GM18502 (cell line): Measurements from ENCODE around the gene ERC2.

Experiments used
- ATAC-seq: cut with Tn5 transposase; IDR thresholded peaks from one replicate; pipeline ENCODE4 v1.9.1; 2021; ENCODE audit warnings: mild to moderate bottlenecking; ENCODE audit not compliant: unreplicated experiment, poor library complexity

Gene ERC2

DNA sequence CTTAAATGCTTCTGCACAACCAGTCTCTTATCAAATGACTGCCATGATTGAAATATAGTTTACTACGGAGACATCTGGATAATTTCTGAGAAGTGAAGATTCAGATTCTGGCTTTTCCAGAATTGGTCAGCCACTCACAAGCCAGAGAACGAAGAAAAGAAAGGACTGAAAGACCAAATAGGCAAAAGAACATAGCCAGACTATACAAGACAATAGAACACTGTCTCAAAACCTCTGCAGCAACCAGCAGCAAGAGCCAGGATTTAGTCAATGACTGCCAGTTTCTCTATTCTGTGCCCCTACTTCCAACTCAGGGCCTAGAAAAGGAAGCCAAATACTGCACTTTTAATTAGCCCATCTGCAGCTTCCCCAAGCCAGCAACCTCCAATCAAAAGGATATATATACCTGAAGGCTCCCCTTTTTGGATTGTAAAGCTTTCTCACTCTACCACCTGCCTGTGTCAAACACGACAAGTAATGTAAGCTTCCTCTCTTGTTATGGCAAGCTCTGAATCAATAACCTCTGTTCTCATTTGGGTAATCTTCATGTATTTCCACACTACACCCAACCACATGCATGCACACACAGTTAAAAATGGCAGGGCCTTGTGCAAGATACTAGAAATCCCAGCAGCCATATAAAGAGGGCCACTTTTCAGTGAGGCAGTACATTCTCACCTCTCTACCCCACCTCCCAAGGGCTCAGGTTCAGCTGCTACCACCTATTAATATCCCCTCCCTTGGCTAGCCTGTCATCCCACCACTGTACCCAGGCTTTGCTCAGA lies 97.1 kb downstream of the ERC2 start:
- no peak for ATAC-seq

DNA sequence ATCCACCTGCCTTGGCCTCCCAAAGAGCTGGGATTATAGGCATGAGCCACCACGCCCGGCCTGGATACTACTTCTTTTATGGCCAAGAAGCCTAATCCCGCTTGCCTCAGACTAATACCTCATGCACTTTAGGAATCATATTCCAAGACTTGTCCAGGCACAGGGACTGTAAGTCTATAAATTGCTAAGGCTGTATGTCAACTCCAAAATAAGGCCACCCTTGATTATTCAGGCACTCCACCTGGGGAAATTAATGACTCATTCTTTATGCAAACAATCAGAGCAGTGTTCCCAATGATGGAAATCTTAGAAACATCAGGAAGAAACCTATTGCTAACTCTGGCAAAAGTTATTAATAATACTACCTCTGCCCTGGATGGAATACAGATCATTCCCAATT lies 98.4 kb downstream of the ERC2 start:
- ATAC-seq: no peak

DNA sequence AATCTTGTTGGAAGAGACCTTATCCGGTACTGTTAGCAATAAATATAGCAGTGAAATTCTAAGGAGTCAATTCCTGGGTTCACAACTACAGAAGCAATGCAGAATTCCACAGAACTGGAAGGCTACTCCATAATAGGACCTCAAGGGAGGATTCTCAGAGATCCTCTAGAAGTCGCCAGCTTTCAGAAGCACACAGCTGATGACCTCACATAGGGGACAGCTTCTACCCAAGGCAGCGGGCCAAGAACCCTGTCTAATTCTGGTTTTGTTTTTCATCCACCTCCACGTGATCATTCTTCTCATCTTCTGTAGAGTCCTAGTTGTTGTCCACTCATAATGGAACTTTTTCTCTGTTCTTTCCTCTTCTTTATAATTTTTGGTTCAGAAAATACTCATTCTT lies 99.4 kb downstream of the ERC2 start:
- ATAC-seq: no peak

DNA sequence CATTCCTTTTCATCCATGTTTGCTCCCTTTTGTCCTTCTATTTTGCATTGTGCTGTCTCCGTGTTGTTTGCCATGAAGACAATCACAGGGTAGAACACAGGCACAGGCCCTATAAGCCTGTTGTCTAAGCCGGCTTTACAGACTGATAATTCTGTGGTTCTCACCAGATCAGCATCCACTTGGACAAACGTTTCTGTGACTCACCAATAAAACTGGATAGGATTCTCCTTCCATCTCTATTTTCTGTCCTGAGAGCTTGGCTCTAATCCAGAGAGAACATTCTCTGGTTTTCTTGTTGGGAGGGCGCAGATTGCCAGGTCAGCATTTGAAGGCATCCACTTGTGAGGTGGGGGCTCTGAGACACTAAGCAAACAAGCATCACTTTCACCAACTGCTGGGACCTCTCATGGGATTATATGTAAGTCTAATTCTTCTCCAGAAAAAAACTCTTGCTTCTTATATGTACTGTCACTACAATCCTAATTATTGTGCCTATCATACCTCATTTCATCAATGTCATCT lies 101.6 kb downstream of the ERC2 start:
- no peak for ATAC-seq

DNA sequence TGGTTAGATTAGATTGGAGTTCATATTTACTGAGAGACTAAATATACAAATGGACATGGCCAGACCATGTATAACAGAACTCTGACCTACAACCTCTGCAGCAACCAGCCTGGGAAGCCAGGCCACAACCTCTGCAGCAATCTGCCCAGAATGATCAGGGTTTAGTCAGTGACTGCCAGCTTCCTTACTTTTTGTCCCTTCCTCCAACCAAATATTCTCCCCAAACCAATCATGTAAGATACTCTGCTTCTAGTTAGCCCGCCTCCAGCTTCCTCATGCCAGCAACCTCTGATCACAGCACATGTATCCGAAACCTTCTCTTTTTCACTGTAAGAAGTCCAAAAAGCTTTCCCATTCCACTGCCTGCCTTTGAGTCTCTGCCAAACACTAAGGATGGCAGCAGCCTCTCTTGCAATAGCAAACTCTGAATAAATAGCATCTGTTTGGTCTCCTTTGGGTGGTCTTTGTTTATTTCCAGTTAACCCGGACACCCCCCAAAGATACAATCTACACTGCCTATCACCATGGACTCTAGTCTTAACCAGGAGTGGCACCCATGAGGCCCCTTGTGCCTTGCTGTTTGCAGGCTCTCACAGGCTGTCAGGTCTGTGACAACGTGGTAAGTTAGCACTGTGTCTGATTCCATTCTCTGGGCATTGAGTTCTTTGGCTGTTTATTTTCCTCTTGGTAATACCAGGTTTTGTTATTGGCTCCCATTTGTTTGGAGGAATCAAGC lies 102.2 kb downstream of the ERC2 start:
- ATAC-seq: no peak

DNA sequence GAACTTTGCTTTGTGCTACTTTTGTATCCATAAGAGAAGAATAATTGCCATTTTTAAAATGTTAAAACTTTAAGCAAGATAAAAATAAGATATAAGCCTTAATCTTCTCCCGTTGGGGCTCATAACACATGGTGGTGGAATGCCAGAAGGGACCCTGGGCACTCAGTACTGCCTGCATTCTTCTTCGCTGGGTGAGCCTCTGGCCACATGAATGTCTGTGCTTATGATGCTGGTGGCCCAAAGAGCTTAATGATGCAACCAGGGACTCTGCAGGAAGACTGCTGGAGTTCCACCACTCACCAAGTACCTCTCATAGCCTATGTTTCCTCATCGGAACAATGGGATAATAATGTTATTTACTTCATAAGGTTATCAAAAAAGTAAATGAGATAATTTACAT lies 103.6 kb downstream of the ERC2 start:
- no peak for ATAC-seq

DNA sequence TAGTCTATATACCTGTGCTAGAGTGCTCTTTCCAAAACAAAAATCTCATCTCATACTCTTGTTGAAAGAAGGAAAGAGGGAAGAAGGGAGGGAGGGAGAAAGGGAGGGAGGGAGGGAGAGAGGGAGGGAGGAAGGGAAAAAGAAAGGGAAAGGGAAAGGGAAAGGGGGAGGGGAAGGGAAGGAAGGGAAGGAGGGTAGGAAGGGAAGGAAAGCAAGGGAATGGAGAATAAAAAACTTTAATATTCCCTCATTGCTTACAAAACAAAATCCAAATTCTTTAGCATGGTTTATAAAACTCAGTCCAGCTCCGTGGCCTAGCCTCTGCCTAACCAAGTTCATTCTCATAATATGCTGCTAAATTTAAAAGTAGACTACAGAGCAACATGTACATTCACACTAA lies 104.5 kb downstream of the ERC2 start:
- ATAC-seq: no peak

DNA sequence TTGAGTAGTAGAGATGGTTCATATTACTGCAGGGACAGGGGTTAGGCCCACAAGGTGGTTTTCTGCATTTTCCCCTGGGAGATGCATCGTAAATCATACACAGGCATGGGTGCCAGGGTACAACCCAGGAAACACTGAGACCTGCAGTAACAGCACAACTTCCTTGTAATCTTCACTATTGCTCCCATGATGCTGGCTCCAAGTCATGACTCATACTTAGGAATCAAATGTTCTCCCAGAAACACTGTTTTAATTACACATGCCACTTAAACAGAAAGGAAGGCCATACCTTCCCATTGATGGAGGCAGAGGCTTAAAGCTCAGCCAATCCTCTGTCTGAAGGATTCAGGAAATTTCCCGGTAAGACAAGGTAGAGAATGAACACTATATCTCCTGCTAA lies 106.5 kb downstream of the ERC2 start:
- no peak for ATAC-seq

DNA sequence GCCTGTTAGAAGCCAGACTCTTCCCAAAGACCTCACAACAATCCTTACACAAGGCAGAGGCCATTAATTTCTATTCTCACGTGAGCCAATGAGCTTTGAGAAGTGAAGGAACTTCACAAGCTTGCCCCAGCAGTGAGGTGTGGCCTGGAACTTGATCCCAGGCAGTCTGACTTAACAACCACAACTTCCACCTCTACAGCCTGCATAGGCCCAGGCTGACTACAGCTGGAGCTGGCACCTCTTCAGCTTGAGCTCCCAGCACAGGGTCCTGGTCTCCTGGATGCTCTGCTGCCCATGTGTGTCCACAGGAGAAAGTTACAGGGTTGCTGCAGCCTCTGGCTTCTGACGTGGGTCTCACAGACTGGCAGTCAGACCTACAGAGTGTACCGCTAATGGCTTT lies 111.0 kb downstream of the ERC2 start:
- no peak for ATAC-seq

DNA sequence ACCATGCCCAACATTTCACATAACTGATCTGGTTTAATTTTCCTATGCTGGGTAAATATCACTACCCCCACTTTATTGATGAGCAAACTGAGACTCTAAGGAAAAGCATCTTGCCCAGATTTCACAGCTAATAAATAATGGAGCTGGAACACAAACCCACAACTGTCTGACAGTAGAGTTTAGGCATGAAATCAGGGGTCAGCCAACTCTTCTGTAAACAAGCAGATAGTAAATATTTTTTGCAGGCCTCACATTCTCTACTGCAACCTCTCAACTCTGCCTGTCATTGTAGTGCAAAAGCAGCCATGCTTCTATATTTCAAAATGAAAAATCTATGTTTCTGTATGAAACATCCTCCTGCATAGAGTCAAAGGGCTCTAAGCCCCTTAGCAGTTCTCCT lies 111.5 kb downstream of the ERC2 start:
- no peak for ATAC-seq

DNA sequence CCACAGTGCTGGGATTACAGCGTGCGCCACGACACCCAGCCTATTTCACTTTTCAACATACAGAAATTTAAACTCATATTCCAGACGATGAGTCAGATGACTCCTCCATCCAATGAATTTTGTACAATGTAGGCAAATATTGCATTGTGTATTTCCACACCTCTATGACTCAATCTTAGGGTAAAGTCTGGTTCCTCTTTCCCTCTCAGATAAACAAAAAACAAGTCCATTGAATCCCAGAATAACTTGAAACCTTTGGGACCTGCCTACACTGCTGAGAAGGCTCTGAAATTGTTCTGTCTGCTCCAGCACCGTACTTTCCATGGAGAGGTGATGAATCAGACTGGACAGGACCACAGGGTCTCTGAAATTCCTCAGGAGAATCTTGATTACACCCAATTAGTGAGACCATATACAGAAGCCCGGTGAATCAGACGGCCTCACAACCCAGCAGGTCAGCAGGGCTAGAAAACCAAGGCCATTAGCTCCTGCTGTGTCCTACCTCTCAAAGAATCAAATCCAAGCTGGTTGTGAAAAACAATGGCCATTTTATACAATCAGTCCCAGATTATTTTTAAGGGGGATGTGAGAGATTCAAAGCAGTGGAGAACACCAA lies 112.6 kb downstream of the ERC2 start:
- ATAC-seq: no peak

DNA sequence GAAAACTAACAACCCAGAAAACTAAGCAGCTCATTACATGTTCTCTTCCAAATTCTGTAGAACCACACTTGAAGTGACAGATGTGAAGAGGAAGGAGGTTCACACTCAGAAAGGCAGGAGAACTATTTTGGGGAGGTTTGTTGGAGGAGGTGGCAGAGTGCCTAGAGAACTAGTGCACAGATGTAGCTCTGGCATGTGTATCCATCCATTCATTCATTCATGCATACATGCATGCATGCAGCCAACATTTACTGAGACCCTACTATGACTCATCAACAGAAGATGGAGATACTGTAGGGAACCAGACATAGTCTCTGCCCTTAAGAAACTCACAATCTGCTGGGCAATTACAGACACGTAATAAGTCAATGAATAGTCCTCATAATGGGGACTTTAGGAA lies 116.7 kb downstream of the ERC2 start:
- ATAC-seq: no peak

DNA sequence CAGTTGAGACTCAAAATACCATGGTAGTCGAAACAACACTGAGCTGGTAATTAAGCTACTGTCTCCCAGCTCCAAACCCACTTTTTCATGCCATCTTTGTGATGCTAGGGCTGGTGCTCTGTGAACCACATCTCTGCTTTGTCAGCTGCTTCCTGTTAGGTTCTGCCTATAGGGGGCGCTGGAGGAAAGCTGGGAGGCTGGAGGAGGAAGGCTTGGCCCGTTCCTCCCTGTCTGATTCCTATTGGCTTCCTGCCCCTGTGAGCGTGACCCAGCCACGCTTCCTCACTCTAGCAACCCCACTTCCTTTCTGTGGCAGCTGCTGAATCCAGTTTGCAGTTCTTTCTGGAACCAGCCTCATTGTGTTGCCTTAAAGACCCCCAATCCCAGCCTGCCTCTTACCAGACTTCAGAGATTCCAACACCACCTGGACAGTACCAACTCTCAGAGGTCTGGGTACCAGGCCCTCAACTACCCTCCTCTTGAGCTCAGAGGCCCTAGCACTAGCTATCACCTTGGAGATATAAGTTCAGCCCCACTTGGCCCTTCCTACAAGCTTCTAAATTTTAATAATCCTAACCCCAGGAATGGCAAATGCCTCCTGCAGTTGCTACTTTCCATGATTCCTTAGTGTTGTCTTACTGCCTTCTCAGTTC lies 120.9 kb downstream of the ERC2 start:
- no peak for ATAC-seq

DNA sequence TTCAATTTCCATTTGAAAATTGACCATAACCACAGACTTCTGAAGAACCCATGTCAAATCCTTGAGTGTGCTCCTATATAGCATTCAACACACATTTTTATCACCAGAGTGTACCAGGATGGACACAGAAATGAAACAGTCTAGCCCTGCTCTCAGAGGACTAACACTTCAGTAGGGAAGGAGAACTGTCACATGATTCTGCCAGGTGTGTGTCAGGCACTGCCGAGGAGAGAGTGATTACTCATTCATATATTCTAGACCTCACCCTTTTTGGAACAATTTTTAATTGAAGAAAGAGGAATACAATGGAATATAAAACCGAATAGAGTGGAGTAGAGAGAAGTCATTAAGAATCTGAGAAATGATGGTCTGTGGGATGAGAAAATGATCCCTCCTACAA lies 125.8 kb downstream of the ERC2 start:
- ATAC-seq: no peak

DNA sequence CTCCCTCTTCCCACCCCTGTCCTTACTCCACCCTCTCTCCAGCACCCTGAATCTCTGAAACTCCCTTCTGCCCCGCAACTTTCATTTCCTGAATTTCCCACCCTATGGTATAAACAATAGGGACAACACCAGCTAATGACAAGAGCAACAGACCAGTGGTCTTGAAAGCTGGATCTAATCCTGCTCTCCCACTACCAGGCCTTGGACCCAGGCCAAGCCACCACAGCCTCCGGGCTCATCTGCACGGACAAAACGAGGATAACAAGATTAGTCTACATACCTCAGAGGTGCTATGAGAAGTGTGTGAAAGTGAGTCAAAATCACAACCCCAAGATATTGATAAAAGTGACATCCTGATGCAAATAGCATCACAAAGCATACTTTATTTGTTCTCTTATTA lies 128.6 kb downstream of the ERC2 start:
- ATAC-seq: no peak

DNA sequence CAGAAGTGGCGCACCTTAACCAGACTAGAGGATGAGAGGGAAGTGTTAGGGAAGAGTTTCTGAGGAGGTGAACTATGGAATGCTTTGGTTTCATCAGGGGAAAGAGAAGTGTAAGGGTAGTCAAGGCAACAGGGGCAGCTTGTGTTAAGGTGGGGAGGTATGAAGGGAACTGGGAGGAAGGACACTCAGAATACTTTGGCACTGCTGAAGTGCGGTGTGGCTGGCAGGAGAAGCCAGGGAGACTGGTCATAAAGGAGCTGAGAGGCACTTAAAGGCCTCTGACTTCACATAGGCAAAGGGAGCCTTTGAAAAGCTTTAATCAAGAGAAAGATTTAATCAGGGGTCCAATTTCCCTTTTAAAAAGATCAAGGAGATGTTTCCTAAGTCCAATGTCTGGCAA lies 129.0 kb downstream of the ERC2 start:
- no peak for ATAC-seq

DNA sequence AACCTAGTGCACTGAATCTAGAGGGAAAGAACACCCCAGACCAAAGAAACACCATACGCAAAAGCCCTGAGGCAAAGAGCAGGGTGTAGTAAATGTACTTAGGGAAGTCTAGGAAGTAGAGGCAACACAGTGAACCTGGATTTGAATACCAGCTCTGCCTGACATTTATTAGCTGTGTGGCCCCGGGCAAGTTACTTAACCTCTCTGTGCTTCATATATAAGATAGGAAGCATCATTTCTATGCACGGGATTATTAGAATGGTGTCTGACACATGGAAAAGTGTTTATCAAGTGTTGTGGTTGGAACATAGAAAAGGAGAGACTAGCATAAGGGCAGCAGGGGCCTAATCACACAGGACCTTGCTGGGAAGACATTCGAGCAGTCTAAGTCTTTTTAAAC lies 132.2 kb downstream of the ERC2 start:
- no peak for ATAC-seq

DNA sequence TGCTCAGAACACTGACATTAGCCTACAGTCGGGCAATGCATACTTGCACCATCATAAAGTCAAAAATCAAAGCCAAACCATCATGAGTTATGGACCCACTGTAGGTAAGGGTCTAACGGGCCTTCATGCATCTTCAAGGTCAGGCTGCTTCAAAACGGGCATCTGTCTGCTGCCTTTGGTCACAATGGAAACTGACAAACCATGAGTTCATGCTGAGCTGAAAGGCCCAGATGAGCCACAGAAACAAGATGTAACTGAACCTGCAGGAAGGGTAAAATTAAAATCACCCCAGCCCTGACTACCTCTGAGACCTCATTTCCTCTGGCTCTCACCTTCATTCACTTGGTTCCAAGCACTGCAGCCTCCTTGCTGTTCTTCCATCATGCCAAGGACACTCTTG lies 143.8 kb downstream of the ERC2 start:
- ATAC-seq: no peak

DNA sequence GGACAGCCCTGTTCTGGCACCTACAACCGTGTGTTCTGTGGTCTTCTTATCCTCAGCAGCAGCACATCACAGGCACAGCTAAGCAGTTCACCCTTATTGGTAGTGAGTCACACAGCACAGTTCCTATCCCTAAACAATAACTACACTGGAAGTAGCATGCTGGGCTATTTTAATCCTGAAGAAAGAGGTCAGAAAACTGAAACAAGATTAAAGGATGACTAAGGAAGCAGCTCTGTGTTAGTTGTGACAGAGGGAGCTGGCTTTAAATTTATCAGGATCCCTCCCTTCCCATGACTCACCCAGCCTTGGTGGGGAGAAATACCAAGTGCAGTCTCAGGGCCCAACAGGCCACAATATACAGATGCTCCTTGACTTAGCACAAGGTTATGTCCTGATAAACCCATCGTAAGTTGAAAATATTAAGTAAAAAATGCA lies 144.3 kb downstream of the ERC2 start:
- no peak for ATAC-seq

DNA sequence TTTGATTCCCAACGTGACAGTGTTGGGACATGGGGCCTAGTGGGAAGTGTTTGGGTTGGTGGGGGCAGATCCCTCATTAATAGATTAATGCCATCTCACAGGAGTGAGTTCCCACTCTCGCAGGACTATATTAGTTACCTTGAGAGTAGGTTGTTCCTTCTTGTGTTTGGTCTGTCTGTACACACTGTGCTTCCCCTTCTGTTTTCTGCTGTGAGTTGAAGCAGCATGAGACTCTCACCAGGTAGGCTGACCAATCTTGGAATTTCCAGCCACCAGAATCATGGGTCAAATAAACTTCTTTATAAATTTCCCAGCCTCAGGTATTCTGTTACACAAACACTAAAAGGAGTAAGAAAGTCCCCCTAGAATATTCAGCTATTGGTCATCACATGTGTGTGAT lies 145.4 kb downstream of the ERC2 start:
- no peak for ATAC-seq

DNA sequence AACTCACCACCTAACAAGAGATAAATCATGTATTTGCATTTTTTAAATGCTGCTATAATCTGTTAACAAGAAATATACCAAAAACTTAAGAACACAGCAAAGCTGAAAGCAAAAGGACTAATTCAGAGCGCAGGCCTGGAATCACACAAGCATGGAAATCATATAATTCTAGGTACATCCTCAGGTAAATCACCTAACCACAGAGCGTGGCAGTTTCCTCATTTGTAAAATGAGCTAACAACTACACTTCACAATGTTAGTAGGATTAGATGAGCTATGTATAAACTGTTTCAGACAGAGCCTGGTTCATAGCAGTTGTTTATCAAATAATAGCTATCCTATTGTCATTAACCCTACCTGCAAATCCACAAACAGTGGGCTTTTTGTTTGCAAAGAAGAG lies 146.4 kb downstream of the ERC2 start:
- no peak for ATAC-seq
